ENCODE data around the gene OR52E1.

The OR52E1 gene

GRCh38 chr11:5117588-5117987, 48.2 kb downstream of the OR52E1 start:
- DNase-seq (ENCODE audit: low read depth in 2 of 2): no peak

DNA sequence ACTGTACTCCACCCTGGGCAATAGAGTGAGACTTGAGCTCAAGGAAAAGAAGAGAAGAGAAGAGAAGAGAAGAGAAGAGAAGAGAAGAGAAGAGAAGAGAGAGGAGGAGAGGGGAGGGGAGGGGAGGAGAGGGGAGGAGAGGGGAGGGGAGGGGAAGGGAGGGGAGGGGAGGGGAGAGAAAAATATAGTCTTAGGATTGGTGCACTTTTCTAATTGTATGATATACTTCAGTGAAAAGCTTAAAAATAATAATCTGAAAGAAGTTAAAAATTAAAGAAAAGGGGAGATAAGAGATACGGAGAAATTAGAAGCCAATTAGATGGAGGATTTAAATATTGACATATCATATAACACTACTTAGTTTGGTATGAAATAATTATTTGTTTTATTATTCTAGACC, 49.5 kb downstream of the OR52E1 start:
- DNase-seq (ENCODE audit: low read depth in 2 of 2): no peak
